Stimulated activated CD4-positive, alpha-beta T cell treated with anti-CD3 and anti-CD28 coated beads, Interleukin-15, amount 100 ng/mL, for 1 hour (primary cell): ENCODE measurements around the gene FLNB.

ENCODE experiments used
- DNase-seq, 2 donors: peaks; one replicate each; pipeline ENCODE4 v3.0.0-alpha.2; 2020; ENCODE audit warnings: low read depth in 1 of 2, low spot score in 1 of 2

The FLNB gene

GRCh38 chr3:58158442-58159153 is 150.4 kb downstream of the FLNB start:
- no peak for DNase-seq

- DNase-seq, result no peak
Observed at GRCh38 chr3:58160399-58160798, 152.2 kb downstream of the FLNB start.

- DNase-seq, result no peak
Observed at GRCh38 chr3:58161435-58162398, 153.5 kb downstream of the FLNB start.

- DNase-seq, result no peak
Observed at GRCh38 chr3:58163234-58163633, 155.0 kb downstream of the FLNB start.

GRCh38 chr3:58164199-58164879 is 156.1 kb downstream of the FLNB start:
- no peak for DNase-seq

GRCh38 chr3:58164906-58165821 is 156.9 kb downstream of the FLNB start:
- no peak for DNase-seq

GRCh38 chr3:58167431-58168351 is 159.5 kb downstream of the FLNB start:
- peak in 1 of 2 donors; percentile 46 for DNase-seq

GRCh38 chr3:58168498-58168897 is 160.3 kb downstream of the FLNB start:
- no peak for DNase-seq

GRCh38 chr3:58169371-58169770 is 161.1 kb downstream of the FLNB start:
- no peak for DNase-seq

- no peak for DNase-seq
Observed at GRCh38 chr3:58170376-58170775, 162.2 kb downstream of the FLNB start.

- no peak for DNase-seq
Observed at GRCh38 chr3:58171126-58171525, 162.9 kb downstream of the FLNB start.

GRCh38 chr3:58173029-58173668 is 164.9 kb downstream of the FLNB start:
- no peak for DNase-seq

- no peak for DNase-seq
Observed at GRCh38 chr3:58173669-58174398, 165.6 kb downstream of the FLNB start.

GRCh38 chr3:58175187-58175436 is 166.9 kb downstream of the FLNB start:
- DNase-seq, result no peak

- no peak for DNase-seq
Observed at GRCh38 chr3:58175437-58176184, 167.4 kb downstream of the FLNB start.

- DNase-seq, result no peak
Observed at GRCh38 chr3:58176185-58176530, 167.9 kb downstream of the FLNB start.

- no peak for DNase-seq
Observed at GRCh38 chr3:58176827-58177489, 168.7 kb downstream of the FLNB start.
